Pancreas (tissue), 10 donors: Measurements from ENCODE around the gene METTL22. TPM values are rescaled to one million over a fixed set of nuclear protein-coding genes. Genes with fewer than 3 reads are reported as not detected.
"Not testable (repeated sequence)": the region's sequence is repeated elsewhere in the genome, so short reads cannot be mapped to it uniquely, and the experiment has no call there.

Experiments
- ATAC-seq, 4 donors: fragments of 200-7000 bp; cut with Tn5 transposase; one replicate each; pipeline versions ENCODE4 v1.8.0 to v1.9.1; 2020; ENCODE audit warnings: mild to moderate bottlenecking in 4 of 4, moderate library complexity in 4 of 4
- DNase-seq, 6 donors: peaks; one replicate each; pipeline ENCODE4 v3.0.0-alpha.2; 2020
- FAIRE-seq: peaks from 2 replicates; lab custom pipeline; 2012; peaks lifted over from hg19 to GRCh38; lab: Jason Lieb, UNC
- H3K27ac ChIP-seq, 4 donors: fragments of 200-600 bp; sonication (generic); 1 replicate in 3 of 4; 2 replicates in 1 of 4; pipeline versions ENCODE4 v1.5.0 to v1.8.0; 2020
- H3K27me3 ChIP-seq, 4 donors: fragments of 200-600 bp; one replicate each; pipeline ENCODE4 v1.8.0; 2021
- H3K36me3 ChIP-seq, 3 donors: fragments of 200-600 bp; sonication (generic) in 1 of 3; one replicate each; pipeline versions ENCODE4 v1.5.0 to v1.8.0; 2020 to 2021
- H3K4me1 ChIP-seq, 3 donors: fragments of 200-600 bp; one replicate each; pipeline ENCODE4 v1.8.0; 2021
- H3K4me3 ChIP-seq, 4 donors: fragments of 200-600 bp; sonication (generic) in 2 of 4; one replicate each; pipeline versions ENCODE4 v1.5.0 to v1.8.0; 2020 to 2021
- H3K9me3 ChIP-seq, 4 donors: fragments of 200-600 bp; one replicate each; pipeline ENCODE4 v1.8.0; 2021
- CTCF ChIP-seq, 4 donors: fragments of 200-600 bp; sonication (generic) in 3 of 4; IDR thresholded peaks; one replicate each; pipeline versions ENCODE4 v1.5.0 to v1.8.0; 2021; ENCODE audit warnings: antibody characterized with exemption in 4 of 4
- WGBS, 2 donors: extraction: QIAGEN DNeasy Blood & Tissue Kit; methylation state at CpG; one replicate each; pipeline ENCODE4 v1.1.7; 2013; 5-methylcytosine and 5-hydroxymethylcytosine counted together
- intact Hi-C, 3 donors: fragments of 100-400 bp; cut with DNase I; formaldehyde crosslinking; loops; one replicate each; pipeline versions ENCODE4 v1.11.1 to v1.14.2; 2022
- polyA plus RNA-seq, 2 donors: library from polyadenylated mRNA; stranded (reverse); fragments of 200-250 nt; gene quantifications; one replicate each; pipeline ENCODE4 v1.2.3, GENCODE V29; 2013
- total RNA-seq, 6 donors: library from RNA; stranded (reverse); fragmentation: NEBNext Ultra II Directional in 4 of 6; extraction: Animal tissue kit (Norgen Biotek cat#: 25700) in 4 of 6; gene quantifications; one replicate each; pipeline versions ENCODE4 v1.2.1 to v1.2.4, GENCODE V29; 2021 to 2023
- donor health status: healthy with polysubstance abuse.
- donor health status: DM: no; HTN: no; CAD: no; lungs with moderate emphysema.
- donor health status: DM: no; HTN: no; CAD: no.
- donor health status: control.
- donor health status: control.
- donor health status: Bipolar disorder and iron deficiency.
- donor health status: DM: yes; HTN: yes; CAD: no.
- donor health status: DM: no; HTN: no; CAD: no.
- donor health status: DM: no; HTN: no; CAD: no.
- donor health status: DM: yes; HTN: yes; CAD: no.

The METTL22 gene
- total and polyA plus RNA-seq, 8 donors: 9.7 to 38.9 (median 16.2) TPM

GRCh38 chr16:8647721-8648318 is 26.3 kb downstream of the METTL22 start:
- H3K27me3 ChIP-seq: no peaks in the 10 kb centered on the region
- no peak for DNase-seq
- H3K27ac ChIP-seq: no peak overlapping the region
- intact Hi-C loops: no loop called here
- no peak for ATAC-seq
- H3K9me3 ChIP-seq: no peaks in the 10 kb centered on the region
- peaks cover 0 to 48% (median 0%) of the 10 kb centered on the region in 3 donors for H3K36me3 ChIP-seq
- TF ChIP-seq CTCF (IDR thresholded peaks at IDR 0.05): no peak
- H3K4me3 ChIP-seq: no peak overlapping the region
- 72 to 75% methylated on average over 9 of the region's 9 CpGs for WGBS, 2 donors
- no peaks in the 10 kb centered on the region for H3K4me1 ChIP-seq
- no peak for FAIRE-seq

DNA sequence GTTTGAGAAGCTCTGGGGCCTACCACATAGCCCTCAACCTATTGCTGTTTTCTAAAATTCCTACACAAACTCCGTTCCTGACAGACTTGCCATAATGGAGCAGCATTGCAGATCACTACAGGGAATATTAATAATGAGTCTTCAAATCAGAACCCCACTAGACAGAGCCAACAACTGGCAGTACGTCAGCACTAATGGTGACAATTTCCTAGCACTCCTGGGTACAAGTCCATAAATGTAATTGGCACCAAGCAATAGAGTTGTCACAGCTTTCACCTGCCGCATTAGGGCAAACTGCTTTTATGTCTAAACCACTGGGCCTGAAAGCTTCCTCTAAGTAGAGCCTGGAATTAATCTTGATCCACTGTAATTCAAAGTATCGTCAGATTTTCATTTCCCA is 27.4 kb downstream of the METTL22 start:
- ATAC-seq: no peak
- no peaks in the 10 kb centered on the region for H3K27me3 ChIP-seq
- H3K9me3 ChIP-seq: no peaks in the 10 kb centered on the region
- no peak for TF ChIP-seq CTCF (IDR thresholded peaks at IDR 0.05)
- FAIRE-seq: no peak
- intact Hi-C loops: no loop called here
- WGBS, 2 donors: 82 to 95% methylated on average over 4 of the region's 4 CpGs
- H3K4me1 ChIP-seq: no peaks in the 10 kb centered on the region
- no peak overlapping the region for H3K27ac ChIP-seq
- H3K36me3 ChIP-seq: peaks cover 0 to 37% (median 0%) of the 10 kb centered on the region in 3 donors
- H3K4me3 ChIP-seq: no peak overlapping the region
- DNase-seq: no peak

GRCh38 chr16:8649829-8650554 is 28.5 kb downstream of the METTL22 start:
- Histone ChIP-seq H3K9me3 (no peaks in the 10 kb centered on the region), H3K27me3 (no peaks in the 10 kb centered on the region), H3K4me1 (no peaks in the 10 kb centered on the region), H3K36me3 (peaks cover 0 to 27% (median 0%) of the 10 kb centered on the region in 3 donors), H3K27ac (no peak overlapping the region), H3K4me3 (no peak overlapping the region)
- WGBS, 2 donors: 75 to 80% methylated on average over 8 of the region's 8 CpGs
- FAIRE-seq (no peak), ATAC-seq (no peak), DNase-seq (no peak)
- intact Hi-C loops: loop anchor here in 2 of 3 donors (10.0 kb wide), 1 partner anchor 75 kb away; no protein-coding TSS in a partner anchor
- TF ChIP-seq CTCF (IDR thresholded peaks at IDR 0.05): no peak

DNA sequence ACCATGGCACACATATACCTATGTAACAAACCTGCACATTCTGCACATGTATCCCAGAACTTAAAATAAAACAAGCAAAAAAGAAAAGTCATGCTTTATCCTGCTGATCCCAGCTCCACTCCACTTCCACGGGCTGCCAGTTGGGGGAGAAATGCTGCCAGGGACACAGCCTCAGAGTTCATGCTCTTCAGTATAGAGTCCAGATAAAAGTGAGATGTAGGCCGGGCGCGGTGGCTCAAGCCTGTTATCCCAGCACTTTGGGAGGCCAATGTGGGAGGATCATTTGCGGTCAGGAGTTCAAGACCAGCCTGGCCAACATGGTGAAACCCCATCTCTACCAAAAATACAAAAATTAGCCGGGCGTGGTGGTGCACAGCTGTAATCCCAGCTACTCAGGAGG is 30.5 kb downstream of the METTL22 start:
- DNase-seq, FAIRE-seq, H3K4me3 ChIP-seq, H3K4me1 ChIP-seq, H3K27me3 ChIP-seq, H3K27ac ChIP-seq, H3K9me3 ChIP-seq: not testable (repeated sequence)
- intact Hi-C loops: loop anchor here in 2 of 3 donors (10.0 kb wide), 1 partner anchor 77 kb away; no protein-coding TSS in a partner anchor
- peak in 1 of 4 donors; percentile 28 for ATAC-seq
- 57 to 76% methylated on average over 6 to 7 of the region's 7 CpGs for WGBS, 2 donors
- H3K36me3 ChIP-seq: peaks cover 0 to 10% (median 0%) of the 10 kb centered on the region in 3 donors

- no peak overlapping the region for H3K4me3 ChIP-seq
- H3K27ac ChIP-seq: no peak overlapping the region
- intact Hi-C loops: loop anchor here in 2 of 3 donors (5.0 to 10.0 kb wide), 2 partner anchors 80 to 227 kb away; partner anchors contain the start of gene LITAFD (in 1 of the 2)
- no peaks in the 10 kb centered on the region for H3K9me3 ChIP-seq
- FAIRE-seq (no peak), DNase-seq (peak in 2 of 6 donors; percentile 32 to 42), ATAC-seq (peak in 3 of 4 donors; percentile 35 to 91 (median 69))
- H3K36me3 ChIP-seq: no peaks in the 10 kb centered on the region
- H3K27me3 ChIP-seq: no peaks in the 10 kb centered on the region
- TF ChIP-seq CTCF (IDR thresholded peaks at IDR 0.05): peak in 1 of 4 donors; percentile 19
- no peaks in the 10 kb centered on the region for H3K4me1 ChIP-seq
- 95% methylated on average over 1 of the region's 1 CpG for WGBS, 2 donors
Observed at GRCh38 chr16:8655184-8655717, 33.8 kb downstream of the METTL22 start.
